ENCODE data around the gene GUCY2C.

The GUCY2C gene

DNA sequence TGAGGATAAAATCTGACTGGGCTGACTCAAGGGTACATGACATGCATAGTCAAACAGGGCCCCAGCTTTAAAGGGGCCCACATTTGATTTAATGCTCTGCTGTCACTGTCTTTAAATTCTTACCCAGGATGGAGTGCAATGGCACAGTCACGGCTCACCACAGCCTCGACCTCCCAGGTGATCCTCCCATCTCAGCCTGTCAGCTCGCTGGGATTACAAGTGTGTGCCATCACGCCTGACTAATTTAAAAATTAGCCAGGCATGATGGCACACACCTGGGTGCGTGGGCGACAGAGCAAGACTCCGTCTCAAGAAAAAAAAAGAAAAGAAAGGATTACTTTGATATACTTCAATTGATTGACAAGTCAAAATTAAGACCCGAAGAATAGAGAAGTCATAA lies 119.5 kb downstream of the GUCY2C start:
- H3K4me1 ChIP-seq (ENCODE audit: control insufficient read depth, insufficient read depth, low read length), result no peaks in the 10 kb centered on the region
- H3K27ac ChIP-seq (ENCODE audit: low read depth, low read length), result no peak overlapping the region
- no peaks in the 10 kb centered on the region for H3K36me3 ChIP-seq (ENCODE audit: control insufficient read depth, insufficient read depth, low read length)
- no peak overlapping the region for H3K9ac ChIP-seq (ENCODE audit: low read length)
- H3K4me3 ChIP-seq (ENCODE audit: low read length), result no peak overlapping the region
- H3K27me3 ChIP-seq (ENCODE audit: control insufficient read depth, insufficient read depth, low read length), result no peaks in the 10 kb centered on the region

DNA sequence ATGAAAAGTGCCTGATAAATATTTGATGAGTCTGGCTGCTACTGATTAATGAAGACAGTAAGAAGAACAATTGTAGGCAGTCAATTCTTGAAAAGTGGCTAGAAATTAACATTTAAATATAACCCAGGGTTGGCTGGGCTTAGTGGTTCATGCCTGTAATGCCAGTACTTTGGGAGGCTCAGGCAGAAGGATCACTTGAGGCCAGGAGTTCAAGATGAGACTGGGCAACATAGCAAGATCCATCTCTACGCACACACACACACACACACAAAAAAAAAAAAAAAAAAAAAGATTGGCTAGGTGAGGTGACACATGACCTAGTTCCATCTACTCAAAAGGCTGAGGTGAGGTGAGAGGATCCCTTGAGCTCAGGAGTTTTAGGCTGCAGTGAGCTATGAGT lies 120.8 kb downstream of the GUCY2C start:
- H3K4me3 ChIP-seq (ENCODE audit: low read length), result no peak overlapping the region
- no peak overlapping the region for H3K27ac ChIP-seq (ENCODE audit: low read depth, low read length)
- H3K9ac ChIP-seq (ENCODE audit: low read length), result no peak overlapping the region
- H3K4me1 ChIP-seq (ENCODE audit: control insufficient read depth, insufficient read depth, low read length), result no peaks in the 10 kb centered on the region
- H3K36me3 ChIP-seq (ENCODE audit: control insufficient read depth, insufficient read depth, low read length), result no peaks in the 10 kb centered on the region
- no peaks in the 10 kb centered on the region for H3K27me3 ChIP-seq (ENCODE audit: control insufficient read depth, insufficient read depth, low read length)

DNA sequence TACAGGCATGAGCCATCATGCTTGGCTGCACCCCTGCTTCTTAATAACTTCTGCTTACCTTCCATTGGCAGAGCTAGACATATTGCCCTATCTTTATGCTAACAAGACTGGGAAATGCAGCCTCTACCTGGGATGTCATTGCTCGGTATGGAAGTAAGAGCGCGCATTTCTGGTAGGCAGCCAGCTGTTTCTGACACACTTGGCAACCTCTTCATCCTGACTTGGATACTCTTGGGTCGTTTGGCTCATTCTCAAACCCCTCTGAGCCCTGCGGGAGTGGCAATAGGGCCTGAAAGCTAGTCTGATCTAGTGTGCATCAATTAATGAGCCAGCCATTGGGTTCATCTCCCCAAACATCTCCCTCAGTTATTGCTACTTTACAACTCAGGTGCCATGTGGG lies 123.3 kb downstream of the GUCY2C start:
- Histone ChIP-seq H3K9ac (ENCODE audit: low read length) (no peak overlapping the region), H3K27me3 (ENCODE audit: control insufficient read depth, insufficient read depth, low read length) (no peaks in the 10 kb centered on the region), H3K4me3 (ENCODE audit: low read length) (no peak overlapping the region), H3K4me1 (ENCODE audit: control insufficient read depth, insufficient read depth, low read length) (no peaks in the 10 kb centered on the region), H3K27ac (ENCODE audit: low read depth, low read length) (no peak overlapping the region), H3K36me3 (ENCODE audit: control insufficient read depth, insufficient read depth, low read length) (no peaks in the 10 kb centered on the region)

DNA sequence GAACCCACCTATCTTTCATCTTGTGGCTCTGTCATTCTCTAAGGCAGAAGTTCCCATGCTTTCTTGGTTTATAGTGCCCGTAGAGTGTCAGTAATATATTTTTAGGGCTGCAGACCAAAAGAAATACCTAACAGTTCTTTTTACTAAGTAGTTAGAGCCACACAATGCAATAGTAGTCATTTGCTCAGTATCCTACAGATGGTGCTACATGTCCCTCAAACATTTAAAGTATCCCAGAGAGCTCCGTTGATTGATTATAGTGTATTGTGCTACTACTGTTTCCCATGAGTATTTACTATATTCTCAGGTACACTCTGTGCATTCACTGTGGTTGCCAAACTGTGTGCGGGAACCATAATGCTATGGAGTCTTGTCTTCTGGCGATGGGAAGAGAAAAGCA lies 124.0 kb downstream of the GUCY2C start:
- no peaks in the 10 kb centered on the region for H3K4me1 ChIP-seq (ENCODE audit: control insufficient read depth, insufficient read depth, low read length)
- H3K27me3 ChIP-seq (ENCODE audit: control insufficient read depth, insufficient read depth, low read length), result no peaks in the 10 kb centered on the region
- H3K4me3 ChIP-seq (ENCODE audit: low read length), result no peak overlapping the region
- H3K36me3 ChIP-seq (ENCODE audit: control insufficient read depth, insufficient read depth, low read length), result no peaks in the 10 kb centered on the region
- no peak overlapping the region for H3K9ac ChIP-seq (ENCODE audit: low read length)
- no peak overlapping the region for H3K27ac ChIP-seq (ENCODE audit: low read depth, low read length)

DNA sequence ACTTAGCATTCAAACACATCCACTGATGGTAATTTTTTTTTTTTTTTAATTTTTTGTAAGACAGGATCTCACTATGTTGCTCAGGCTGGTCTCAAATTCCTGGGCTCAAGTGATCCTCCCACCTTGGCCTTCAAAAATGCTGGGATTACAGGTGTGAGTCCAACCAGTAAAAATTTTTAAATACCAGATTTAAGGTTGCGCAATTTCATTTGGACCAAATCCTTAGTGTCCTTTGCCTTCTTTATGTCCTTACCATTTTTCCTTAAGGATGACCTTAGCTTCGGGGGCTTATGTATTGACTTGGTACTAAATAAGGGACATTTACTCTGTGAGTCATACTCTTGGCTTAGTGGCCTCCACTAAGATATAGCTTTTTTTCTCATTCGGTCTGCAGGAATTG lies 124.6 kb downstream of the GUCY2C start:
- Histone ChIP-seq H3K36me3 (ENCODE audit: control insufficient read depth, insufficient read depth, low read length) (no peaks in the 10 kb centered on the region), H3K27me3 (ENCODE audit: control insufficient read depth, insufficient read depth, low read length) (no peaks in the 10 kb centered on the region), H3K4me1 (ENCODE audit: control insufficient read depth, insufficient read depth, low read length) (no peaks in the 10 kb centered on the region), H3K4me3 (ENCODE audit: low read length) (no peak overlapping the region), H3K9ac (ENCODE audit: low read length) (no peak overlapping the region), H3K27ac (ENCODE audit: low read depth, low read length) (no peak overlapping the region)

DNA sequence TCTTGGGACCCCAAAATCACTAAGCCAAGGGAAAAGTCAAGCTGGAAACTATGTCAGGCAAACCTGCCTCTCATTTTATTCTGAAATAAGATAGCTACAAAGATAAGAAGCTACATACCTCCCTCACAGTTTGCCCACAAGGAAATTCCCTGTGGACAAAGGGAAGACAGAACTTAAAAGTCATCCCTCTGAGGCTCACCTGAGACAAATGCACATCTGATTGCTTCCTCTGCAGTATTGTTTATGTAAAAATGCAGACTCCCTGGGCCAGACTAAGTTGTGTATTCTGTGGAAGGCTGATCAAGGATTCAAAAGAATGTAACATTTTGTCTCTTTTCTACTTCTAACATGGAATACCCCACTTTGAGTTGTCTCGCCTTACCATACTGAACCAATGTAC lies 126.2 kb downstream of the GUCY2C start:
- no peak overlapping the region for H3K9ac ChIP-seq (ENCODE audit: low read length)

DNA sequence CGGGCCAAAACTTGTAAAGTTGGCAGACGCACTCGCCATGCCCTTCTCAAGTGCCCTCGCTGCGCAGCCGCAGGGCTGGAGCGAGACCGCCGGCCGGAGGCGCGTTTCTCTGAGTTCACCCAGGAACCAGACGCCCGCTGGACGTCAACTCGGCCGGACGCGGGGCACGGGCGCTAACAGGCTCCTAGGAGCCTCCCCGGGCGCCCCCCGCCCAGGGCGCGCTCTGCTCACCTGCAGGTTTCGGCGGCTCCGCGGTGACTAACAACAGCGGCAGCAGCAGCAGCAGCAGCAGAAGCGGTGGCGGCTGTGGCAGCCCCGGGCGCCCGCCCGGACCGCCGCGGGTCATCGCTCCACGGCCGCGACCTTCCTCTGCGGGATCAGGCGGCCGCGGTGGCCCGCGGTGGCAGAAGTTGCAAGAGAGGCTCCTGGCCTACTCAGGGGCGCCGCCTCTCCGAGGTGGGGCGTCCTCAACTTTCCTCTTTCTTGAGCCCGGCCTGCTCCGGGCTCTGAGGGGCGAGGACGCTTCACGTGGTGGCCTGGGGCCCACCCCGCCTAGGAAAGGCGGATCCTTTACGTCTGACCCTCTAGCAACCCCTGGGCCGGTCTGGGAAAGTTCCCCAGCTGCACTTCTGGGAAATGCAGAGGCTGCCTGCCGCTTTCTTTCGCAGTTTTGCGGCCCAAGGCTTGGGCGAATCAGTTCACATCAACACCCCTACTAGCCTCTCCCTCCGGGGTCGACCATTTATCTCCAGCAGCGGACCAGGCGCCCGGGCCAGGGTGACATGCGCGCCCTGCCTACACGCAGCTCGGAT lies 128.8 kb downstream of the GUCY2C start, which contains the start of gene PLBD1:
Gene PLBD1 (minus strand): TSS at position 533 of the 812 bp plus-strand sequence. CDS start 187 bp downstream, at position 346.
- H3K27me3 ChIP-seq (ENCODE audit: control insufficient read depth, insufficient read depth, low read length), result no peaks in the 10 kb centered on the region
- H3K9ac ChIP-seq (ENCODE audit: low read length), result peak within 1 kb of the TSS; percentile 19
- H3K4me1 ChIP-seq (ENCODE audit: control insufficient read depth, insufficient read depth, low read length), result no peaks in the 10 kb centered on the region
- peak within 1 kb of the TSS; percentile 50 for H3K27ac ChIP-seq (ENCODE audit: low read depth, low read length)
- no peaks in the 10 kb centered on the region for H3K36me3 ChIP-seq (ENCODE audit: control insufficient read depth, insufficient read depth, low read length)
- H3K4me3 ChIP-seq (ENCODE audit: low read length), result peak within 1 kb of the TSS; percentile 52

More for the DNA sequence above, 126.2 kb downstream of the GUCY2C start:
- Histone ChIP-seq H3K36me3 (ENCODE audit: control insufficient read depth, insufficient read depth, low read length) (no peaks in the 10 kb centered on the region), H3K4me1 (ENCODE audit: control insufficient read depth, insufficient read depth, low read length) (no peaks in the 10 kb centered on the region), H3K27me3 (ENCODE audit: control insufficient read depth, insufficient read depth, low read length) (no peaks in the 10 kb centered on the region), H3K4me3 (ENCODE audit: low read length) (no peak overlapping the region), H3K27ac (ENCODE audit: low read depth, low read length) (no peak overlapping the region)

DNA sequence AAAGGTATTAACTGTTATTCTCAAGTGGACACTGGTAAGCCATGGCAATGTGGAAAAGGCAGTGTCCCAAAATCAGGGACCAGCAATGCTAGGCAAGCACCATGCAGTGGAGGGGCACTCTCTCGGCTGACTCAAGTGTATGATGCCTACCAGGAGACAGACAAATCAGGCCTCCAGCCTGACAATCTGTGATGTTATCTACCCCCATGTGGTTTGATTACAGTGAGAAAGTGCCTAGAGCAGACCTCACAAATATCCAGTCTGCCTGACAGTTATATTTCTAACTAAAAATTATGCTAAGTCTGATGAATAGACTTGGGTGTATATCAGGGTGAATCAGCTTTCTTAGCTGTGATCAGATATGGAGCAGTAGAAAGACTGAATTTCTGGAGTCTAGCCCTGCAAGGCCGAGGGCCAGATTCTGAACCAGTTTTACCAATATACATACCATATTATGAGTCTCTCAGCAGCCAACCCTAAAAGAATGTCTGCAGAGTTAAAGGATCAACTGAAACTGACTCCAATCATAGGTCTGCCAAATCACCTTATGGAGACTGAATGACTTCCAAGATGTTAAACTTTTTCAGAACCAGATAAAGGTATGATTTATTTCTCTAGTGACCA lies 132.0 kb downstream of the GUCY2C start:
- Histone ChIP-seq H3K27ac (ENCODE audit: low read depth, low read length) (no peak overlapping the region), H3K27me3 (ENCODE audit: control insufficient read depth, insufficient read depth, low read length) (no peaks in the 10 kb centered on the region), H3K9ac (ENCODE audit: low read length) (no peak overlapping the region), H3K36me3 (ENCODE audit: control insufficient read depth, insufficient read depth, low read length) (no peaks in the 10 kb centered on the region), H3K4me3 (ENCODE audit: low read length) (no peak overlapping the region), H3K4me1 (ENCODE audit: control insufficient read depth, insufficient read depth, low read length) (no peaks in the 10 kb centered on the region)

DNA sequence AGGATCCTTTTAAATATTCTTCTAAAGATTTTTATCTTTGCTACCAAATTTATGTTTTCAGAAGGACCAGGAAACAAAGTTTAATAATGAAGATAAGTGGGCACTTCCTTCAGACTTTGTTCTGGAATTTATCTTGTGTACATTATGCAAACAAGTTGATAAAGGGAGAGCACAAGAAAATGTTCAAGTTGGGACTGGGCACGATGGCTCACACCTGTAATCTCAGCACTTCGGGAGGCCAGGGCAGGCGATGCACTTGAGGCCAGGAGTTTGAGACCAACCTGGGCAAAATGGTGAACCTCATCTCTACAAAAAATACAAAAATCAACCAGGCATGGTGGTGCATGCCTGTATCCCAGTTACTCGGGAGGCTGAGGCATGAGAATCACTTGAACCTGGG lies 133.4 kb downstream of the GUCY2C start:
- Histone ChIP-seq H3K4me3 (ENCODE audit: low read length) (no peak overlapping the region), H3K4me1 (ENCODE audit: control insufficient read depth, insufficient read depth, low read length) (no peaks in the 10 kb centered on the region), H3K36me3 (ENCODE audit: control insufficient read depth, insufficient read depth, low read length) (no peaks in the 10 kb centered on the region), H3K27ac (ENCODE audit: low read depth, low read length) (no peak overlapping the region), H3K9ac (ENCODE audit: low read length) (no peak overlapping the region), H3K27me3 (ENCODE audit: control insufficient read depth, insufficient read depth, low read length) (no peaks in the 10 kb centered on the region)
